Neural progenitor cell (in vitro differentiated cells): ENCODE results near the gene SDK2.

Experiments used
- CTCF ChIP-seq: fragments of 200-600 bp; sonication (generic); IDR thresholded peaks from 2 replicates; pipeline ENCODE4 v1.5.1; 2017; ENCODE audit warnings: antibody characterized with exemption, mild to moderate bottlenecking
- EZH2 ChIP-seq: fragments of 200-600 bp; sonication (generic); IDR thresholded peaks from 2 replicates; pipeline ENCODE4 v1.6.1; 2017; ENCODE audit warnings: antibody characterized with exemption, mild to moderate bottlenecking, moderate library complexity
- EZH2phosphoT487 ChIP-seq: fragments of 200-600 bp; sonication (generic); IDR thresholded peaks from 2 replicates; pipeline ENCODE4 v1.6.1; 2017; ENCODE audit warnings: antibody characterized with exemption

DNA sequence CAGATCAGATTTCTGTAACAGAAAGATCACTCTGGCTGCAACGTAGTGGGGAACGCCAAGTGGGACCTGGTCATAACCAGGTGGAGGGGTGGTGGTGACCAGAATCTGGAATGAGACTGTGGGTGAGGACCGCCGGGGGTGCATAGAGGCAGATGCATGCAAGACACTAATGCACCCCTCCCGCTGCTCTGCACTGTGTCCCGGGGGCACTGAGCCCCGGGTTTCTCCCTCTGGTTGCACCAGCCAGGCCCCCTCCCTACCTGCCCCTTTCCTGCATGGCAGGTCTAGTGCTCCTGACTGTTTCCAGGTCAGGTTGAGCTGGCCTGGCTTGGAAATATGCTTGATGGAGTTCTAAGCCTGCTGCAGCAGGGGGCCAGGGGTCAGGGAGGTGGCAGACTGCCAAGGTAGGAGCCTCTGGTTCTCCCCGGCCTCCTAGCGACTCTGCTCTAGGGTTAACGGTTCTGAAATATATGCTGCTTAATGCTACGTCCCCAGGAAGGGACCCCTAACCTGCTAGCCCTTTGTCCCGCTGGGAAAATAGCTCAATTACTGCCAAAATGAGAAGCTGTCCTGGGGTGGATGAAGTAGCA lies 94.3 kb downstream of the SDK2 start:
- TF ChIP-seq EZH2: no peak
- TF ChIP-seq CTCF: no peak
- TF ChIP-seq EZH2phosphoT487: no peak
